Thoracic aorta (tissue), 2 donors: ENCODE results near the gene CFD. TPM values are rescaled to one million over a fixed set of nuclear protein-coding genes. Genes with fewer than 3 reads are reported as not detected.

Source experiments
- ATAC-seq: fragments of 150-250 bp; one replicate; pipeline ENCODE4 v1.8.0; 2017; ENCODE audit warnings: low read depth; ENCODE audit not compliant: insufficient number of reproducible peaks, low FRiP score
- DNase-seq: peaks from one replicate; pipeline ENCODE4 v3.0.0-alpha.2; 2020; ENCODE audit warnings: low spot score
- H3K27ac ChIP-seq, 2 donors: fragments of 200-600 bp; sonication (generic); 1 replicate in 1 of 2; 2 replicates in 1 of 2; pipeline ENCODE4 v1.5.1; 2016; ENCODE audit warnings: mild to moderate bottlenecking in 2 of 2, moderate library complexity in 2 of 2
- H3K27me3 ChIP-seq: fragments of 200-600 bp; sonication (generic); replicated peaks from 2 replicates; pipeline ENCODE4 v1.6.0; 2016; ENCODE audit warnings: mild to moderate bottlenecking; ENCODE audit not compliant: insufficient read depth
- H3K36me3 ChIP-seq: fragments of 200-600 bp; sonication (generic); one replicate; pipeline ENCODE4 v1.5.1; 2016
- H3K4me1 ChIP-seq, 2 donors: fragments of 200-600 bp; sonication (generic); 1 replicate in 1 of 2; 2 replicates in 1 of 2; pipeline versions ENCODE4 v1.5.1 to v1.6.0; 2016; ENCODE audit warnings: low read depth in 2 of 2, mild to moderate bottlenecking in 1 of 2; ENCODE audit not compliant: control insufficient read depth in 1 of 2
- H3K4me3 ChIP-seq: fragments of 200-600 bp; sonication (generic); 2 replicates; pipeline ENCODE4 v1.5.1; 2016; ENCODE audit warnings: mild to moderate bottlenecking
- H3K9me3 ChIP-seq: fragments of 200-600 bp; sonication (generic); 2 replicates; pipeline ENCODE4 v1.5.1; 2016
- CTCF ChIP-seq: fragments of 200-600 bp; sonication (generic); IDR thresholded peaks from one replicate; pipeline ENCODE4 v1.5.1; 2019; ENCODE audit warnings: antibody characterized with exemption
- total RNA-seq, 2 donors: library from RNA; depleted of rRNA; stranded (reverse); fragments of >200 nt; gene quantifications; one replicate each; pipeline versions ENCODE4 v1.1.0 to v1.2.3, GENCODE V29; 2016

Gene CFD
- total RNA-seq, 2 donors from 2014 or later, result 472 to 781 TPM

GRCh38 chr19:903266-903797, 43.9 kb downstream of the CFD start:
- Histone ChIP-seq H3K36me3 (no peaks in the 10 kb centered on the region), H3K27me3 (no peaks in the 10 kb centered on the region), H3K4me1 (peaks cover 0 to 9% of the 10 kb centered on the region in 2 donors), H3K27ac (no peak overlapping the region), H3K9me3 (no peaks in the 10 kb centered on the region), H3K4me3 (no peak overlapping the region)
- DNase-seq, result no peak
- no peak for TF ChIP-seq CTCF
- ATAC-seq, result no peak

DNA sequence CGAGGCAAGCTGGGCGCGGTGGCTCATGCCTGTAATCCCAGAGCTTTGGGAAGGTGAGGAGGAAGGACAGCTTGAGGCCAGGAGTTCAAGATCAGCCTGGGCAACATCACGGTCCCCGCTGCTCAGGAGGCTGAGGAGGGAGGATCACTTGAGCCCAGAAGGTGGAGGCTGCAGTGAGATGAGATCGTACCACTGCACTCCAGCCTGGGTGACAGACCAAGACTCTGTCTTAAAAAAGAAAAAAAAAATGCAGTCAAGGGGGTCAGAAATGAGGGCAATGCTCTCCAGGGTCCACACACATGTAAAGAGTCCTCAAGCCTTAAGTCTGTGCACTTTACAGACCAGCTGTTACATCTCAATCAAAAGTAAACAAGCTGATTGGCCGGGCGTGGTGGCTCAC, 45.1 kb downstream of the CFD start:
- Histone ChIP-seq H3K4me1 (peaks cover 0 to 9% of the 10 kb centered on the region in 2 donors), H3K27me3 (no peaks in the 10 kb centered on the region), H3K36me3 (no peaks in the 10 kb centered on the region), H3K4me3 (no peak overlapping the region), H3K9me3 (no peaks in the 10 kb centered on the region), H3K27ac (no peak overlapping the region)
- DNase-seq, result no peak
- no peak for TF ChIP-seq CTCF
- ATAC-seq, result no peak

- H3K9me3 ChIP-seq, result no peaks in the 10 kb centered on the region
- ATAC-seq (no peak), DNase-seq (no peak)
- H3K36me3 ChIP-seq, result no peaks in the 10 kb centered on the region
- no peak overlapping the region for H3K27ac ChIP-seq
- H3K4me3 ChIP-seq, result no peak overlapping the region
- no peak for TF ChIP-seq CTCF
- H3K4me1 ChIP-seq, result peaks cover 0 to 9% of the 10 kb centered on the region in 2 donors
- H3K27me3 ChIP-seq, result no peaks in the 10 kb centered on the region
Measured at GRCh38 chr19:906480-906879, 47.0 kb downstream of the CFD start.

GRCh38 chr19:907183-907853, 47.9 kb downstream of the CFD start:
- no peaks in the 10 kb centered on the region for H3K36me3 ChIP-seq
- H3K4me1 ChIP-seq, result peaks cover 0 to 9% of the 10 kb centered on the region in 2 donors
- no peak for DNase-seq
- H3K9me3 ChIP-seq, result no peaks in the 10 kb centered on the region
- no peak overlapping the region for H3K4me3 ChIP-seq
- H3K27me3 ChIP-seq, result no peaks in the 10 kb centered on the region
- no peak for ATAC-seq
- no peak overlapping the region for H3K27ac ChIP-seq
- TF ChIP-seq CTCF, result no peak

DNA sequence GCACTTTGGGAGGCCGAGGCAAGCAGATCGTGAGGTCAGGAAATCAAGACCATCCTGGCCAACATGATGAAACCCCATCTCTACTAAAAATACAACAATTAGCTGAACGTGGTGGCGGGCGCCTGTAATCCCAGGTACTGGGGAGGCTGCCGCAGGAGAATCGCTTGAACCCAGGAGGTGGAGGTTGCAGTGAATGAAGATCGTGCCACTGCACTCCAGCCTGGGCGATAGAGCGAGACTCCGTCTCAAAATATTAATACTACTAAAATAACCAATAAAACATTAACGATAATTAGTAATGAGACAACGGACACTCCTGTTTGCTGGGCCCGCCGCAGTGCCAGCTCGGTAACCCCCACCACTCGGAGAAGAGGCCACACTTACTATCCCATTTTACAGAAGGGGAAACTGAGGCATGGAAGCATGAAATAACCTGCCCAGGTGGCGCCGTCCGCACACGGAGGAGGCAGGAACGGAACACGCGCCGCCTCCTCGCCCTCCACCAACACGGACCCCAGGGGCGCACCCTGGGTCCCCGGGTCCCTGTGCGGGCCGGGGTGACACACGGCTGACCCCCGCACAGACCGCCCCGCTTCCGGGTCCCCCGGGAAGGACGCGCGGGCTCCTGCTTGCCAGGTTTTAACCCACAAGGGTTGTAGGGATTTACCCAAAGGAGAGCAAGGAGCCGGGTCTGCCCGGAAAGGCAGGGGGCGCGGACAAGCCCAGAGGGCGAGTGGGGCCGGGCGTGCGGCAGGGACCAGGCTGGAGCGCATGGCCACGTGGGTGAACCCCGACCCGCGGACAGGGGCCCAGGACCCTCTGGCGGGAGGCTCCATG, 52.0 kb downstream of the CFD start:
- no peak for ATAC-seq
- Histone ChIP-seq H3K9me3 (no peaks in the 10 kb centered on the region), H3K36me3 (no peaks in the 10 kb centered on the region), H3K27me3 (no peaks in the 10 kb centered on the region), H3K27ac (no peak overlapping the region), H3K4me3 (no peak overlapping the region), H3K4me1 (peaks cover 5 to 8% of the 10 kb centered on the region in 2 donors)
- TF ChIP-seq CTCF, result no peak
- no peak for DNase-seq
